Adipose tissue (tissue), 3 donors: ENCODE results near the gene SCYGR8. TPM values are rescaled to one million over a fixed set of nuclear protein-coding genes. Genes with fewer than 3 reads are reported as not detected.
"Not testable (repeated sequence)": the region's sequence is repeated elsewhere in the genome, so short reads cannot be mapped to it uniquely, and the experiment has no call there.

Experiments used
- H3K27ac ChIP-seq: one replicate; pipeline ENCODE4 v1.5.1; 2013; ENCODE audit warnings: low read depth, low read length
- WGBS, 3 donors: extraction: QIAGEN DNeasy Blood & Tissue Kit; methylation state at CpG; one replicate each; pipeline ENCODE4 v1.1.7; 2013; 5-methylcytosine and 5-hydroxymethylcytosine counted together
- polyA plus RNA-seq, 3 donors: library from polyadenylated mRNA; stranded (reverse); fragments of 200-250 nt; gene quantifications; one replicate each; pipeline ENCODE4 v1.2.3, GENCODE V29; 2013
- donor health status: healthy with polysubstance abuse.
- donor health status: Bipolar disorder and iron deficiency.
- donor health status: healthy.

The SCYGR8 gene
- polyA plus RNA-seq, result not detected

GRCh38 chr2:227745594-227745993, at the start of gene SCYGR8:
Gene SCYGR8, plus strand, starts transcription at chr2:227745894. Its CDS starts 0 bp downstream, at chr2:227745894.
- H3K27ac ChIP-seq, result no peak within 1 kb of the TSS
- WGBS, 3 donors, result 87 to 95% (median 89%) methylated on average over 5 to 6 of the region's 9 CpGs

GRCh38 chr2:227696990-227697679, 48.6 kb upstream of the SCYGR8 start:
- H3K27ac ChIP-seq, result no peak overlapping the region
- 34 to 44% (median 42%) methylated on average over 2 of the region's 2 CpGs for WGBS, 3 donors

GRCh38 chr2:227701556-227701955, 44.1 kb upstream of the SCYGR8 start:
- no peak overlapping the region for H3K27ac ChIP-seq
- 44 to 82% (median 80%) methylated on average over 3 of the region's 3 CpGs for WGBS, 3 donors

GRCh38 chr2:227703280-227703732, 42.4 kb upstream of the SCYGR8 start:
- WGBS, 3 donors, result 15 to 60% (median 39%) methylated on average over 4 of the region's 4 CpGs
- no peak overlapping the region for H3K27ac ChIP-seq

GRCh38 chr2:227703961-227704360, 41.7 kb upstream of the SCYGR8 start:
- 63 to 73% (median 69%) methylated on average over 3 of the region's 3 CpGs for WGBS, 3 donors
- H3K27ac ChIP-seq, result no peak overlapping the region

- WGBS, 3 donors, result 71 to 83% (median 78%) methylated on average over 4 of the region's 4 CpGs
- no peak overlapping the region for H3K27ac ChIP-seq
Measured at GRCh38 chr2:227706859-227707258, 38.8 kb upstream of the SCYGR8 start.

GRCh38 chr2:227707390-227707789, 38.3 kb upstream of the SCYGR8 start:
- no peak overlapping the region for H3K27ac ChIP-seq
- WGBS, 3 donors, result 81 to 92% (median 87%) methylated on average over 6 of the region's 6 CpGs

- 83 to 91% (median 90%) methylated on average over 7 of the region's 7 CpGs for WGBS, 3 donors
- no peak overlapping the region for H3K27ac ChIP-seq
Measured at GRCh38 chr2:227710986-227711385, 34.7 kb upstream of the SCYGR8 start.

- no peak overlapping the region for H3K27ac ChIP-seq
- WGBS, 3 donors, result 48 to 98% (median 85%) methylated on average over 1 of the region's 1 CpG
Measured at GRCh38 chr2:227713291-227713690, 32.4 kb upstream of the SCYGR8 start.

GRCh38 chr2:227716501-227716900, 29.2 kb upstream of the SCYGR8 start:
- WGBS, 3 donors, result 83 to 96% (median 88%) methylated on average over 2 of the region's 2 CpGs
- H3K27ac ChIP-seq, result no peak overlapping the region

GRCh38 chr2:227717687-227718567, 27.8 kb upstream of the SCYGR8 start, which contains the start of gene SLC19A3:
Gene SLC19A3, minus strand, starts transcription at chr2:227718028. Its CDS starts 15,710 bp downstream, at chr2:227702318.
- H3K27ac ChIP-seq, result peak within 1 kb of the TSS; percentile 31

GRCh38 chr2:227719641-227720040, 26.1 kb upstream of the SCYGR8 start:
- H3K27ac ChIP-seq, result no peak overlapping the region
- WGBS, 3 donors, result 78 to 89% (median 88%) methylated on average over 4 of the region's 4 CpGs

More at GRCh38 chr2:227717687-227718567, 27.8 kb upstream of the SCYGR8 start, which contains the start of gene SLC19A3:
- WGBS, 3 donors, result 3 to 7% (median 4%) methylated on average over 35 of the region's 35 CpGs

GRCh38 chr2:227720680-227721079, 25.0 kb upstream of the SCYGR8 start:
- H3K27ac ChIP-seq, result no peak overlapping the region
- 85 to 91% (median 88%) methylated on average over 4 of the region's 4 CpGs for WGBS, 3 donors

GRCh38 chr2:227722821-227723220, 22.9 kb upstream of the SCYGR8 start:
- not testable (repeated sequence) for H3K27ac ChIP-seq
- WGBS, 3 donors, result 44 to 83% (median 74%) methylated on average over 7 of the region's 7 CpGs

GRCh38 chr2:227724394-227725039, 21.2 kb upstream of the SCYGR8 start, which contains the start of gene SCYGR6:
Gene SCYGR6, minus strand, starts transcription at chr2:227724757. Its CDS starts 0 bp downstream, at chr2:227724757.
- no peak within 1 kb of the TSS for H3K27ac ChIP-seq
- 83 to 94% (median 90%) methylated on average over 13 to 15 of the region's 15 CpGs for WGBS, 3 donors

- WGBS, 3 donors, result 82 to 91% (median 88%) methylated on average over 4 to 5 of the region's 5 CpGs
- no peak within 1 kb of the TSS for H3K27ac ChIP-seq
Measured at GRCh38 chr2:227728035-227728434, 17.7 kb upstream of the SCYGR8 start, which contains the start of gene SCYGR7. Gene SCYGR7, plus strand, starts transcription at chr2:227728335. Its CDS starts 0 bp downstream, at chr2:227728335.

GRCh38 chr2:227739351-227739750, 6.3 kb upstream of the SCYGR8 start:
- no peak overlapping the region for H3K27ac ChIP-seq
- WGBS, 3 donors, result 67 to 78% (median 74%) methylated on average over 14 of the region's 14 CpGs

- H3K27ac ChIP-seq, result not testable (repeated sequence)
- WGBS, 3 donors, result 65 to 80% (median 78%) methylated on average over 7 of the region's 7 CpGs
Measured at GRCh38 chr2:227740705-227741104, 5.0 kb upstream of the SCYGR8 start.
